GM12891 (cell line): ENCODE measurements around the gene DCUN1D5.
A peak's percentile ranks its signal among the peaks of the same experiment; 100 is the strongest.
"Not testable (repeated sequence)": the region's sequence is repeated elsewhere in the genome, so short reads cannot be mapped to it uniquely, and the experiment has no call there.

Source experiments
- DNase-seq: peaks from one replicate; pipeline ENCODE4 v3.0.0; 2011; ENCODE audit warnings: low spot score; ENCODE audit not compliant: insufficient read length
- FAIRE-seq: peaks from 2 replicates; lab custom pipeline; 2011; peaks lifted over from hg19 to GRCh38; lab: Jason Lieb, UNC
- PAX5 ChIP-seq: IDR thresholded peaks from 2 replicates; pipeline ENCODE4 v1.6.1; 2011; ENCODE audit warnings: low read length, moderate library complexity, mild to moderate bottlenecking; ENCODE audit not compliant: insufficient read depth, severe bottlenecking
- POLR2A ChIP-seq: IDR thresholded peaks from 2 replicates; pipeline ENCODE4 v1.6.1; 2011; ENCODE audit warnings: low read depth, low read length, control low read depth
- POLR2AphosphoS5 ChIP-seq: IDR thresholded peaks from 2 replicates; pipeline ENCODE4 v1.6.1; 2011; ENCODE audit warnings: low read depth, low read length, control low read depth
- POU2F2 ChIP-seq: IDR thresholded peaks from 2 replicates; pipeline ENCODE4 v1.6.1; 2011; ENCODE audit warnings: low read depth, mild to moderate bottlenecking, control low read depth, low read length, moderate library complexity
- SPI1 ChIP-seq: IDR thresholded peaks from 2 replicates; pipeline ENCODE4 v1.6.1; 2011; ENCODE audit warnings: low read depth, low read length, control low read depth
- TAF1 ChIP-seq: IDR thresholded peaks from 2 replicates; pipeline ENCODE4 v1.6.1; 2011; ENCODE audit warnings: low read depth, low read length, control low read depth

The DCUN1D5 gene

DNA sequence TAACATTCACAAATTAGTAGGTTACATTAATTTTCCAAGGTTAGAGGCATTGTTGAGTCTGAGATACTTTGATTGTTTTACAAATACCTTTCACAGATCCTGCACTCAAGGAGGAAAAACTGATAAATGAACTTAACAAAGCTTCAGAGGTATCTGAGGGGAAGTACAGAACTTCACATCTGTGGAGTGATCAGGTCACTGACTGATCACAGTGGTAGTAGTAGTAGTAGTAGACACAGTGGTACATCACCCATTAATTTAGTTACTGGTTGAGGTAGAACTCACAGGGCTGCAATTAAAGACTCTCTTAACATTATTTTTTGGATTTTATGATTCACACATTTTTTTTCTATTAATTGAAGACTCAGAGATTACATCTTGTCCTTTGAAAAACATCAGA, 56.7 kb downstream of the DCUN1D5 start:
- DNase-seq (no peak), FAIRE-seq (no peak)
- no peak for TF ChIP-seq PAX5
- no peak for TF ChIP-seq TAF1
- TF ChIP-seq SPI1: no peak
- no peak for TF ChIP-seq POU2F2
- TF ChIP-seq POLR2A: no peak
- TF ChIP-seq POLR2AphosphoS5: no peak

DNA sequence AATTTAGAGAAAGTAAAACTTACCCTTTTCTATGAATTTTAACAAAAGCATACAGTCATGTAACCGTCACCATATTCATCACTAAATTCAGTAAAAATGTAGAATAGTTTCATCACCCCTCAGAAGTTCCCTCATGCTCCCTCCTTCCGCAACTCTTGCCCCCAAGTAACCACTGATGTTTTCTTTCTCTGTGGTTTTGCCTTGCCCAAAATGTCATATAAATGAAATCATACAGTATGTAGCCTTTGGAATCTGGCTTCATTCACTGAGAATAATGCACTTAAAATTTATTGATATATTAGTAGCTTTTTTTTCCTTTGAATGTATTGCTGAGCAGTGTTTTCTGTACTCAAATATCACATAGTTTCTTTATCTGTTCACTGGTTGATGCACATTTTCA, 60.1 kb downstream of the DCUN1D5 start:
- FAIRE-seq: no peak
- DNase-seq: no peak
- TF ChIP-seq POLR2AphosphoS5 (no peak), TAF1 (no peak), PAX5 (no peak), SPI1 (no peak), POU2F2 (no peak), POLR2A (no peak)

DNA sequence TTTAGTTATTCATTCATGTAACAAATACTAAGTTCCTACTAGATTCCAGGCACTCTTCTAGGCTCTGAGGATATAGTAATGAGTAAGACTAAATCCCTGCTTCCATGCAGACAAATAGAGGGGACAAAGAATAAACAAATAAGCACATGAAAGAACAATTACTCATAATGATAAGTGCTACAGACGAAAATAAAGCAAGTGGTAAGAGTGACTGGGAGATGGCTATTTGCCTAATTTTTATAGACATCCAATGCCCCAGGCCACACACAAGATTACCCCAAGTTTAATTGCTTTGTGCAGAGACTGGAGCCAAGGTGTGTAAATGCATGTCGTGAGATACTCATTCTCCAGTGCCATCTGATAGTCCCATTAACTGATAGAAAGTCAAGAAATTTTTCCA, 62.6 kb downstream of the DCUN1D5 start:
- DNase-seq: no peak
- FAIRE-seq: no peak
- no peak for TF ChIP-seq SPI1
- TF ChIP-seq POU2F2: no peak
- no peak for TF ChIP-seq POLR2A
- TF ChIP-seq TAF1: no peak
- TF ChIP-seq PAX5: no peak
- TF ChIP-seq POLR2AphosphoS5: no peak

DNA sequence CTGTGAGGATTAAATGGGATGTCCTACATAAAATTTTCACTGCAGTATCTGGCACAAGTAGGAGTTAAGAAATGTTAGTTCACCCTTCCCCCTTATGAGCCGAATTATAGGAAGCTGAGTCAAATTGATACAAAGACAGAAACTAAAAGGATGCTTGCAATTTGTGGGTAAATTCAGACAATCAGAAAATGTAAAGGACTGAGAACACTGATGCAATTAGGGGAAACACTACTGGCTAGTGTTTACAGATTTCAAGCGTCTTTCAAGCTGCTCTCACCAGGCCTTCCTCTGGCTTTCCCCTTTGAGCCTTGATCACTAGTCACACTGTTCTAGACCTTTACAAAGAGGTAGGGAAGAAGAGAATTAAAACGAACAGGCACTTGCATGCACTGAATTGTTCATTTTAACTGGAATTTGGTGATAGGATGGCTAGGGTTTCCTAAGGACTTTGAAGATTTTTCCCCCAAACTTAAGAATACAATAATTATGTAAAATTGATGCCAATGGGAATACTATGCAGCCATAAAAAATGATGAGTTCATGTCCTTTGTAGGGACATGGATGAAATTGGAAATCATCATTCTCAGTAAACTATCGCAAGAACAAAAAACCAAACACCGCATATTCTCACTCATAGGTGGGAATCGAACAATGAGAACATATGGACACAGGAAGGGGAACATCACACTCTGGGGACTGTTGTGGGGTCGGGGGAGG, 63.5 kb downstream of the DCUN1D5 start:
- DNase-seq: not testable (repeated sequence)
- peak; percentile 35; the same call in 1 of the 2 replicates for TF ChIP-seq SPI1
- FAIRE-seq: peak; percentile 81

DNA sequence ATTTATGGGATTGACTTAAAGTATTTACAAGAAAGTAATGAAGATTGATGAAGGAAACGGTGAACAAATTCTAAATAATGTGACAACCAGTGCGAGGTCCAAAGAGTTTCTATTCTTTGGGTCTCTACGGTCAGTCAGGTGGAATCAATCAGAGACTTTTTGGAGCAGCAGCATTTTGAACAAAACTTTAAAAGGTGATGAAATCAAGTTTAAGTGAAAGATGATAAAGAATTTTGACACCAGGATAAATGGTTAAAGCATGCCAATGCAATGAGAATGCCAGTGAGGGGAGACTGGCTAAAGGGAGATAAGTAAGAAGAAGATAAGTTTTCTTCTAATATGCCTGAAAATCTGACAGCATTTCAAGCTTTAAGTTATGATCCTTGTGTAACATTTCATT, 67.9 kb downstream of the DCUN1D5 start:
- FAIRE-seq (no peak), DNase-seq (no peak)
- TF ChIP-seq POU2F2 (no peak), TAF1 (no peak), POLR2A (no peak)

DNA sequence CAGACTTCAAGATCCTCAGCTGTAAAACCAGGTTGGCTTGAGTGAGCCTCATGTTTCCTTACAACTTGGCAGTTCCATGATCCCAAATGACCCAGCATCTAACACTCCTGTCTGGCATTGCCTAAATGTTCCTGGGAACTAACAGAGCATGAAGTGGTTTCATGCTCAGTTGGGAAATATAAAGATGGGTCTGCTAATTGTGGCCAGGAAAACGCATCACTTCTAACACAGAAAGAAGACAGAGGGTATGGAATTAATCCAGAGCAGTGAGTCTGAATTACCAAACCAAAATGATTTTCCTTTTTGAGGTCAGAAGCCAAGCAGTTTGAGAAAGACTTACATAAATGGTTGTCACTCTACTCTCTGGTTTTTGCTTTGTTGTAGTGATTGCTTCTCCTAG, 75.9 kb downstream of the DCUN1D5 start:
- DNase-seq (no peak), FAIRE-seq (no peak)
- TF ChIP-seq SPI1 (no peak), TAF1 (no peak), POU2F2 (no peak), PAX5 (no peak), POLR2AphosphoS5 (no peak), POLR2A (no peak)

DNA sequence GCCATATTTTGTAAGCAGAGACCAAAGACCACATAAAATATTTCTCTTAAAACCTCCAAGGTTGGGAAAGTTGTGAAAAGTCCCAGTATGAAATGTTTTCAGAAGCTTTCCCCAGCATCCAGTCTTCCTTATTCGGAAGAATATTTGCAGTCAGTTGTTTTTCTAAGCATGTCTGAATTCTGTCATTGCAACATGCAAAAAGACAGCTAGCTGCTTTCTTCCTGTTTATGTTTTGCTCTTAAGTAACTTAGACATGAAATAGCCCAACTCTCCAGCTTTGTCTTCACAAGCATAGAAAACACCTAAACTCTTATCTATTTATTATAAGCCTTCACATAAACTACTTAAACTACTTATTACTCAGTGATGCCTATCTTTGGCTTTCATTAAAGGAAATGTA, 78.5 kb downstream of the DCUN1D5 start:
- TF ChIP-seq TAF1 (no peak), PAX5 (no peak), POU2F2 (no peak), POLR2A (no peak), SPI1 (no peak), POLR2AphosphoS5 (no peak)
- DNase-seq (no peak), FAIRE-seq (no peak)
